ENCODE results near the gene CLEC2D.

GRCh38 chr12:9711664-9712063 lies 42.2 kb downstream of the CLEC2D start:
- no peak for TF ChIP-seq RAD21 (IDR thresholded peaks at IDR 0.05)
- no peak for TF ChIP-seq CTCF (IDR thresholded peaks at IDR 0.05; ENCODE audit: low read depth, low read length, missing input control)
- TF ChIP-seq, protein P1, sequence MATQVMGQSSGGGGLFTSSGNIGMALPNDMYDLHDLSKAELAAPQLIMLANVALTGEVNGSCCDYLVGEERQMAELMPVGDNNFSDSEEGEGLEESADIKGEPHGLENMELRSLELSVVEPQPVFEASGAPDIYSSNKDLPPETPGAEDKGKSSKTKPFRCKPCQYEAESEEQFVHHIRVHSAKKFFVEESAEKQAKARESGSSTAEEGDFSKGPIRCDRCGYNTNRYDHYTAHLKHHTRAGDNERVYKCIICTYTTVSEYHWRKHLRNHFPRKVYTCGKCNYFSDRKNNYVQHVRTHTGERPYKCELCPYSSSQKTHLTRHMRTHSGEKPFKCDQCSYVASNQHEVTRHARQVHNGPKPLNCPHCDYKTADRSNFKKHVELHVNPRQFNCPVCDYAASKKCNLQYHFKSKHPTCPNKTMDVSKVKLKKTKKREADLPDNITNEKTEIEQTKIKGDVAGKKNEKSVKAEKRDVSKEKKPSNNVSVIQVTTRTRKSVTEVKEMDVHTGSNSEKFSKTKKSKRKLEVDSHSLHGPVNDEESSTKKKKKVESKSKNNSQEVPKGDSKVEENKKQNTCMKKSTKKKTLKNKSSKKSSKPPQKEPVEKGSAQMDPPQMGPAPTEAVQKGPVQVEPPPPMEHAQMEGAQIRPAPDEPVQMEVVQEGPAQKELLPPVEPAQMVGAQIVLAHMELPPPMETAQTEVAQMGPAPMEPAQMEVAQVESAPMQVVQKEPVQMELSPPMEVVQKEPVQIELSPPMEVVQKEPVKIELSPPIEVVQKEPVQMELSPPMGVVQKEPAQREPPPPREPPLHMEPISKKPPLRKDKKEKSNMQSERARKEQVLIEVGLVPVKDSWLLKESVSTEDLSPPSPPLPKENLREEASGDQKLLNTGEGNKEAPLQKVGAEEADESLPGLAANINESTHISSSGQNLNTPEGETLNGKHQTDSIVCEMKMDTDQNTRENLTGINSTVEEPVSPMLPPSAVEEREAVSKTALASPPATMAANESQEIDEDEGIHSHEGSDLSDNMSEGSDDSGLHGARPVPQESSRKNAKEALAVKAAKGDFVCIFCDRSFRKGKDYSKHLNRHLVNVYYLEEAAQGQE (IDR thresholded peaks at IDR 0.05): no peak
- TF ChIP-seq, protein P2, sequence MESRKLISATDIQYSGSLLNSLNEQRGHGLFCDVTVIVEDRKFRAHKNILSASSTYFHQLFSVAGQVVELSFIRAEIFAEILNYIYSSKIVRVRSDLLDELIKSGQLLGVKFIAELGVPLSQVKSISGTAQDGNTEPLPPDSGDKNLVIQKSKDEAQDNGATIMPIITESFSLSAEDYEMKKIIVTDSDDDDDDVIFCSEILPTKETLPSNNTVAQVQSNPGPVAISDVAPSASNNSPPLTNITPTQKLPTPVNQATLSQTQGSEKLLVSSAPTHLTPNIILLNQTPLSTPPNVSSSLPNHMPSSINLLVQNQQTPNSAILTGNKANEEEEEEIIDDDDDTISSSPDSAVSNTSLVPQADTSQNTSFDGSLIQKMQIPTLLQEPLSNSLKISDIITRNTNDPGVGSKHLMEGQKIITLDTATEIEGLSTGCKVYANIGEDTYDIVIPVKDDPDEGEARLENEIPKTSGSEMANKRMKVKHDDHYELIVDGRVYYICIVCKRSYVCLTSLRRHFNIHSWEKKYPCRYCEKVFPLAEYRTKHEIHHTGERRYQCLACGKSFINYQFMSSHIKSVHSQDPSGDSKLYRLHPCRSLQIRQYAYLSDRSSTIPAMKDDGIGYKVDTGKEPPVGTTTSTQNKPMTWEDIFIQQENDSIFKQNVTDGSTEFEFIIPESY (IDR thresholded peaks at IDR 0.05): no peak
- TF ChIP-seq, protein P3, sequence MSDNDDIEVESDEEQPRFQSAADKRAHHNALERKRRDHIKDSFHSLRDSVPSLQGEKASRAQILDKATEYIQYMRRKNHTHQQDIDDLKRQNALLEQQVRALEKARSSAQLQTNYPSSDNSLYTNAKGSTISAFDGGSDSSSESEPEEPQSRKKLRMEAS (IDR thresholded peaks at IDR 0.05): no peak

All from liver (tissue), 3 donors.